ENCODE measurements around the gene MYO5A. TPM values are rescaled to one million over a fixed set of nuclear protein-coding genes. Genes with fewer than 3 reads are reported as not detected.

The MYO5A gene
- total RNA-seq, 1 experiment from 2014 or later: 61.1 TPM

DNA sequence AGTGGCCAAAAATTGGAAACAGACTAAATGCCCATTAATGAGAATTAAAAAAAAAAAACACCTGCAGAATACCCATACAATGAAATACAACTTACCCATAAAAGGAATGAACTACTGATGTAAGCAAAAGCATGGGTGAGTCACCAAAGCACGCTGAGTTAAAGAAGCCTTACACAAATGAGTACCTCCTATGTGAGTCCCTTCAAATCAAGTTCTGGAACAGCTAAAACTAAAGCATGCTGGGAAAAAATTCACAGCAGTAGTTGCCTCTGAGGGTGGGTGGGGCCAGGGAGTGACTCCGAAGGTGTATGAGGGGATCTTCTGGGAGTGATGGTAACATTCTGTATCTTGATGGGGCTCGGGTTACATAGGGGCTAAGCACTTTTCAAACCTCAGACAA lies 244.5 kb downstream of the MYO5A start:
- H3K9me3 ChIP-seq (ENCODE audit: control insufficient read depth, insufficient read depth, low read depth, low read length): no peaks in the 10 kb centered on the region
- intact Hi-C loops (cut with micrococcal nuclease; ENCODE audit: unreplicated experiment): no loop called here
- ChIA-PET POLR2A (no interaction called here), CTCF (interaction anchor here (0.7 kb wide), 1 partner anchor 22 kb away, joined by 4 read pairs; no protein-coding TSS in a partner anchor)
- no peaks in the 10 kb centered on the region for H3K36me3 ChIP-seq (ENCODE audit: control insufficient read depth, insufficient read depth, low read length)
- in situ Hi-C loops (cut with HindIII; ENCODE audit: low pct_unique_long_range_greater_than_20kb, low sequenced_read_pairs): no loop called here
- DNase-seq (ENCODE audit: low read depth, low spot score) (no peak), ATAC-seq (no peak)
- H3K27me3 ChIP-seq (ENCODE audit: control insufficient read depth, insufficient read depth, low read length): no peaks in the 10 kb centered on the region
- peaks cover 27% of the 10 kb centered on the region for H3K4me1 ChIP-seq (ENCODE audit: control insufficient read depth, insufficient read depth, low read length)
- TF ChIP-seq POLR2AphosphoS5 (IDR thresholded peaks at IDR 0.05; ENCODE audit: low read depth, low read length) (no peak), SIN3A (IDR thresholded peaks at IDR 0.05; ENCODE audit: borderline replicate concordance, insufficient read depth, low read depth, low read length) (no peak), TCF7L2 (IDR thresholded peaks at IDR 0.05; ENCODE audit: low read depth, low read length) (no peak)
- TF ChIP-seq, protein P1, sequence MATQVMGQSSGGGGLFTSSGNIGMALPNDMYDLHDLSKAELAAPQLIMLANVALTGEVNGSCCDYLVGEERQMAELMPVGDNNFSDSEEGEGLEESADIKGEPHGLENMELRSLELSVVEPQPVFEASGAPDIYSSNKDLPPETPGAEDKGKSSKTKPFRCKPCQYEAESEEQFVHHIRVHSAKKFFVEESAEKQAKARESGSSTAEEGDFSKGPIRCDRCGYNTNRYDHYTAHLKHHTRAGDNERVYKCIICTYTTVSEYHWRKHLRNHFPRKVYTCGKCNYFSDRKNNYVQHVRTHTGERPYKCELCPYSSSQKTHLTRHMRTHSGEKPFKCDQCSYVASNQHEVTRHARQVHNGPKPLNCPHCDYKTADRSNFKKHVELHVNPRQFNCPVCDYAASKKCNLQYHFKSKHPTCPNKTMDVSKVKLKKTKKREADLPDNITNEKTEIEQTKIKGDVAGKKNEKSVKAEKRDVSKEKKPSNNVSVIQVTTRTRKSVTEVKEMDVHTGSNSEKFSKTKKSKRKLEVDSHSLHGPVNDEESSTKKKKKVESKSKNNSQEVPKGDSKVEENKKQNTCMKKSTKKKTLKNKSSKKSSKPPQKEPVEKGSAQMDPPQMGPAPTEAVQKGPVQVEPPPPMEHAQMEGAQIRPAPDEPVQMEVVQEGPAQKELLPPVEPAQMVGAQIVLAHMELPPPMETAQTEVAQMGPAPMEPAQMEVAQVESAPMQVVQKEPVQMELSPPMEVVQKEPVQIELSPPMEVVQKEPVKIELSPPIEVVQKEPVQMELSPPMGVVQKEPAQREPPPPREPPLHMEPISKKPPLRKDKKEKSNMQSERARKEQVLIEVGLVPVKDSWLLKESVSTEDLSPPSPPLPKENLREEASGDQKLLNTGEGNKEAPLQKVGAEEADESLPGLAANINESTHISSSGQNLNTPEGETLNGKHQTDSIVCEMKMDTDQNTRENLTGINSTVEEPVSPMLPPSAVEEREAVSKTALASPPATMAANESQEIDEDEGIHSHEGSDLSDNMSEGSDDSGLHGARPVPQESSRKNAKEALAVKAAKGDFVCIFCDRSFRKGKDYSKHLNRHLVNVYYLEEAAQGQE (IDR thresholded peaks at IDR 0.05; ENCODE audit: insufficient read depth in 1 of 2, low read depth in 2 of 2, low read length in 1 of 2): no peak
- no TSS peak for BruUV-seq (replicated peaks)
- no peak overlapping the region for H3K4me3 ChIP-seq (ENCODE audit: low read depth in 2 of 2, low read length in 2 of 2)
- no peak overlapping the region for H3K27ac ChIP-seq (ENCODE audit: low read length)

DNA sequence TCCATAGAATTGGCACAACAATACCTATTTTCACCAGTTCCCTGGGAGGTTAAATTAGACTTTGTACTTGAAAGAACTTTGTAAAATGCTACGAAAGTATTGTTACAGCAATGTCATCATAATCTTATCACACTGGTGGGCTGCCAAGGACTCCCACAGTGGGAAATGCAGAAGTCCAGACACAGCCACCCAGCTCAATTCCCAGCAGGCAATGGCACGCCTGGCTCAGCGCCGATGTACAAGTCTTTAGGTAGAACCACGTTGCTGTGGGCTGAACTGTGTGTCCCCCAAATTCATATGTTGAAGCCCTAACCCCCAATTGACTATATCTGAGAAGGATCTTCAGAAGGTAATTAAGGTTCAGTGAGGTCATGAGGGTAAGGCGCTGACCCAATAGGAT lies 245.4 kb downstream of the MYO5A start:
- H3K27me3 ChIP-seq (ENCODE audit: control insufficient read depth, insufficient read depth, low read length): no peaks in the 10 kb centered on the region
- H3K4me1 ChIP-seq (ENCODE audit: control insufficient read depth, insufficient read depth, low read length): peaks cover 19% of the 10 kb centered on the region
- TF ChIP-seq, protein P1 (IDR thresholded peaks at IDR 0.05; ENCODE audit: insufficient read depth in 1 of 2, low read depth in 2 of 2, low read length in 1 of 2): no peak
- TF ChIP-seq, protein P2, sequence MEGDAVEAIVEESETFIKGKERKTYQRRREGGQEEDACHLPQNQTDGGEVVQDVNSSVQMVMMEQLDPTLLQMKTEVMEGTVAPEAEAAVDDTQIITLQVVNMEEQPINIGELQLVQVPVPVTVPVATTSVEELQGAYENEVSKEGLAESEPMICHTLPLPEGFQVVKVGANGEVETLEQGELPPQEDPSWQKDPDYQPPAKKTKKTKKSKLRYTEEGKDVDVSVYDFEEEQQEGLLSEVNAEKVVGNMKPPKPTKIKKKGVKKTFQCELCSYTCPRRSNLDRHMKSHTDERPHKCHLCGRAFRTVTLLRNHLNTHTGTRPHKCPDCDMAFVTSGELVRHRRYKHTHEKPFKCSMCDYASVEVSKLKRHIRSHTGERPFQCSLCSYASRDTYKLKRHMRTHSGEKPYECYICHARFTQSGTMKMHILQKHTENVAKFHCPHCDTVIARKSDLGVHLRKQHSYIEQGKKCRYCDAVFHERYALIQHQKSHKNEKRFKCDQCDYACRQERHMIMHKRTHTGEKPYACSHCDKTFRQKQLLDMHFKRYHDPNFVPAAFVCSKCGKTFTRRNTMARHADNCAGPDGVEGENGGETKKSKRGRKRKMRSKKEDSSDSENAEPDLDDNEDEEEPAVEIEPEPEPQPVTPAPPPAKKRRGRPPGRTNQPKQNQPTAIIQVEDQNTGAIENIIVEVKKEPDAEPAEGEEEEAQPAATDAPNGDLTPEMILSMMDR (IDR thresholded peaks at IDR 0.05): no peak
- TF ChIP-seq POLR2AphosphoS5 (IDR thresholded peaks at IDR 0.05; ENCODE audit: low read depth, low read length) (no peak), TCF7L2 (IDR thresholded peaks at IDR 0.05; ENCODE audit: low read depth, low read length) (no peak), SIN3A (IDR thresholded peaks at IDR 0.05; ENCODE audit: borderline replicate concordance, insufficient read depth, low read depth, low read length) (no peak)
- DNase-seq (ENCODE audit: low read depth, low spot score) (no peak), ATAC-seq (no peak)
- H3K36me3 ChIP-seq (ENCODE audit: control insufficient read depth, insufficient read depth, low read length): no peaks in the 10 kb centered on the region
- in situ Hi-C loops (cut with HindIII; ENCODE audit: low pct_unique_long_range_greater_than_20kb, low sequenced_read_pairs) (no loop called here), intact Hi-C loops (cut with micrococcal nuclease; ENCODE audit: unreplicated experiment) (no loop called here)
- POLR2A ChIA-PET: no interaction called here
- H3K4me3 ChIP-seq (ENCODE audit: low read depth in 2 of 2, low read length in 2 of 2): no peak overlapping the region
- H3K27ac ChIP-seq (ENCODE audit: low read length): no peak overlapping the region
- BruUV-seq (replicated peaks): no TSS peak
- CTCF ChIA-PET: no interaction called here
- H3K9me3 ChIP-seq (ENCODE audit: control insufficient read depth, insufficient read depth, low read depth, low read length): no peaks in the 10 kb centered on the region
